ENCODE data around the gene DDX25. TPM values are rescaled to one million over a fixed set of nuclear protein-coding genes. Genes with fewer than 3 reads are reported as not detected.

Gene DDX25
- total and polyA plus RNA-seq, 2 experiments from 2014 or later, result 0.80 to 0.87 TPM

GRCh38 chr11:125934473-125934872, 30.2 kb downstream of the DDX25 start:
- peaks cover 5% of the 10 kb centered on the region for H3K4me1 ChIP-seq (ENCODE audit: insufficient read depth)
- no peaks in the 10 kb centered on the region for H3K27me3 ChIP-seq
- no peaks in the 10 kb centered on the region for H3K9me3 ChIP-seq (ENCODE audit: low read depth)
- TF ChIP-seq EZH2phosphoT487 (IDR thresholded peaks at IDR 0.05; ENCODE audit: low read depth, severe bottlenecking, unreplicated experiment) (no peak), CTCF (IDR thresholded peaks at IDR 0.05; ENCODE audit: poor library complexity) (no peak)
- H3K79me2 ChIP-seq, result no peaks in the 10 kb centered on the region
- DNase-seq (ENCODE audit: low spot score), result no peak
- H3K9me2 ChIP-seq (replicated peaks; ENCODE audit: insufficient read depth), result no peaks in the 10 kb centered on the region
- H3K4me3 ChIP-seq, result no peak overlapping the region
- H2AFZ ChIP-seq, result no peak overlapping the region
- H4K20me1 ChIP-seq (ENCODE audit: insufficient read depth, poor library complexity, severe bottlenecking), result no peaks in the 10 kb centered on the region
- no peaks in the 10 kb centered on the region for H3K36me3 ChIP-seq (replicated peaks; ENCODE audit: insufficient read depth, low read depth)
- H3K4me2 ChIP-seq, result no peak overlapping the region
- WGBS (ENCODE audit: low lambda C conversion rate, missing lambda C conversion rate), result 93% methylated on average over 8 of the region's 8 CpGs
- H3K27ac ChIP-seq, result no peak overlapping the region

GRCh38 chr11:125935056-125935455, 30.7 kb downstream of the DDX25 start:
- H3K9me3 ChIP-seq (ENCODE audit: low read depth), result no peaks in the 10 kb centered on the region

GRCh38 chr11:125935618-125936199, 31.4 kb downstream of the DDX25 start:
- peak; percentile 45 for DNase-seq (ENCODE audit: low spot score)
- no peaks in the 10 kb centered on the region for H3K27me3 ChIP-seq
- H3K9me2 ChIP-seq (replicated peaks; ENCODE audit: insufficient read depth), result no peaks in the 10 kb centered on the region
- H3K4me2 ChIP-seq, result peak overlapping the region; percentile 47
- no peaks in the 10 kb centered on the region for H3K79me2 ChIP-seq
- no peaks in the 10 kb centered on the region for H3K9me3 ChIP-seq (ENCODE audit: low read depth)
- no peaks in the 10 kb centered on the region for H4K20me1 ChIP-seq (ENCODE audit: insufficient read depth, poor library complexity, severe bottlenecking)
- peaks cover 5% of the 10 kb centered on the region for H3K4me1 ChIP-seq (ENCODE audit: insufficient read depth)
- H3K27ac ChIP-seq, result peak overlapping the region; percentile 56
- H3K36me3 ChIP-seq (replicated peaks; ENCODE audit: insufficient read depth, low read depth), result no peaks in the 10 kb centered on the region
- no peak overlapping the region for H2AFZ ChIP-seq
- 48% methylated on average over 12 of the region's 12 CpGs for WGBS (ENCODE audit: low lambda C conversion rate, missing lambda C conversion rate)
- TF ChIP-seq CTCF (IDR thresholded peaks at IDR 0.05; ENCODE audit: poor library complexity), result no peak
- TF ChIP-seq EZH2 (IDR thresholded peaks at IDR 0.05; ENCODE audit: borderline replicate concordance), result no peak
- no peak for TF ChIP-seq EZH2phosphoT487 (IDR thresholded peaks at IDR 0.05; ENCODE audit: low read depth, severe bottlenecking, unreplicated experiment)
- H3K4me3 ChIP-seq, result no peak overlapping the region

More at GRCh38 chr11:125935056-125935455, 30.7 kb downstream of the DDX25 start:
- no peak for TF ChIP-seq CTCF (IDR thresholded peaks at IDR 0.05; ENCODE audit: poor library complexity)
- TF ChIP-seq EZH2 (IDR thresholded peaks at IDR 0.05; ENCODE audit: borderline replicate concordance), result no peak
- no peak for TF ChIP-seq EZH2phosphoT487 (IDR thresholded peaks at IDR 0.05; ENCODE audit: low read depth, severe bottlenecking, unreplicated experiment)
- H2AFZ ChIP-seq, result no peak overlapping the region
- H3K4me1 ChIP-seq (ENCODE audit: insufficient read depth), result peaks cover 5% of the 10 kb centered on the region
- no peak overlapping the region for H3K4me3 ChIP-seq
- H3K79me2 ChIP-seq, result no peaks in the 10 kb centered on the region
- no peaks in the 10 kb centered on the region for H3K27me3 ChIP-seq
- H3K9me2 ChIP-seq (replicated peaks; ENCODE audit: insufficient read depth), result no peaks in the 10 kb centered on the region
- H3K27ac ChIP-seq, result peak overlapping the region; percentile 56
- H3K4me2 ChIP-seq, result peak overlapping the region; percentile 47
- 100% methylated on average over 2 of the region's 2 CpGs for WGBS (ENCODE audit: low lambda C conversion rate, missing lambda C conversion rate)
- H4K20me1 ChIP-seq (ENCODE audit: insufficient read depth, poor library complexity, severe bottlenecking), result no peaks in the 10 kb centered on the region
- no peak for DNase-seq (ENCODE audit: low spot score)
- no peaks in the 10 kb centered on the region for H3K36me3 ChIP-seq (replicated peaks; ENCODE audit: insufficient read depth, low read depth)

Measured in hepatocyte (in vitro differentiated cells).